ENCODE results near the gene GIGYF1. TPM values are rescaled to one million over a fixed set of nuclear protein-coding genes. Genes with fewer than 3 reads are reported as not detected.
A peak's percentile ranks its signal among the peaks of the same experiment; 100 is the strongest.

GIGYF1 gene, protein sequence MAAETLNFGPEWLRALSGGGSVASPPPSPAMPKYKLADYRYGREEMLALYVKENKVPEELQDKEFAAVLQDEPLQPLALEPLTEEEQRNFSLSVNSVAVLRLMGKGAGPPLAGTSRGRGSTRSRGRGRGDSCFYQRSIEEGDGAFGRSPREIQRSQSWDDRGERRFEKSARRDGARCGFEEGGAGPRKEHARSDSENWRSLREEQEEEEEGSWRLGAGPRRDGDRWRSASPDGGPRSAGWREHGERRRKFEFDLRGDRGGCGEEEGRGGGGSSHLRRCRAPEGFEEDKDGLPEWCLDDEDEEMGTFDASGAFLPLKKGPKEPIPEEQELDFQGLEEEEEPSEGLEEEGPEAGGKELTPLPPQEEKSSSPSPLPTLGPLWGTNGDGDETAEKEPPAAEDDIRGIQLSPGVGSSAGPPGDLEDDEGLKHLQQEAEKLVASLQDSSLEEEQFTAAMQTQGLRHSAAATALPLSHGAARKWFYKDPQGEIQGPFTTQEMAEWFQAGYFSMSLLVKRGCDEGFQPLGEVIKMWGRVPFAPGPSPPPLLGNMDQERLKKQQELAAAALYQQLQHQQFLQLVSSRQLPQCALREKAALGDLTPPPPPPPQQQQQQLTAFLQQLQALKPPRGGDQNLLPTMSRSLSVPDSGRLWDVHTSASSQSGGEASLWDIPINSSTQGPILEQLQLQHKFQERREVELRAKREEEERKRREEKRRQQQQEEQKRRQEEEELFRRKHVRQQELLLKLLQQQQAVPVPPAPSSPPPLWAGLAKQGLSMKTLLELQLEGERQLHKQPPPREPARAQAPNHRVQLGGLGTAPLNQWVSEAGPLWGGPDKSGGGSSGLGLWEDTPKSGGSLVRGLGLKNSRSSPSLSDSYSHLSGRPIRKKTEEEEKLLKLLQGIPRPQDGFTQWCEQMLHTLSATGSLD (N-terminal part only)
- total RNA-seq, result 10 to 100 TPM; 19.2 to 33.9 (median 26.9) TPM
- polyA plus RNA-seq, result 10 to 100 TPM; 48.8 to 76.2 TPM

DNA sequence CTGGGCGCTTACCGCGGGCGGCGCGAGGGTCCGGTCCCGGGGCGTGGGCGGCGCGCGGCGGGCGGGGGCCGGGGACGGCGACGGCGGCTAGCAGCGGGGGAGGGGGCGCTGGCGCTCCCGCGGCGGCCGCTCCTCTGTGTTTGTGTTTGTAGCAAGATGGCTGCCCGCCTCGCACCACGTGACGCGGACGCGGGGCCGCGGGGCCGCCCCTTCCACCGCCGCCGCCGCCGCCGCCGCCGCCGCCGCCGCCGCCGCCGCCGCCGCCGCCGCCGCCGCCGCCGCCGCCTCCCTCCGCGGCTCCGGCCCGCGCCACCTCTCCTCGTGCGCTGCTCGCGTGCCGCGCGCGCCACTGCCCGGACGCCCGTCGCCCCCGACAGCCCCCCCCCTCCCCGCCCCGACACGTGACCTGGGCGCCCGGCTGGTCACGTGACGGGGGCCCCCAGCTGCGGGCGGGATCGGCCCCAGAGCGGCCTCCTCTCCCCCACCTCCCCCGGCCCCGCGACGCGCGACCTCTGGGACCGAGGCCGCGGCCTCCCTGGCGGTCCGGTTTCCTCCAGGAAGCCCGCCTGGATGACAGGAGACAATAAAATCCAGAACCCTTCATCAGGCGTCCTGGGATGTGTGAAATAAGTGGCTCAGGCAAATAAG lies at the start of gene GIGYF1:
Gene GIGYF1 (minus strand): TSS at position 153 of the 648 bp plus-strand sequence. CDS start 6,012 bp downstream, outside the sequence.
- ATAC-seq, result peak; percentile 35 to 65 (median 60)
- peaks cover 10 to 17% (median 14%) of the 10 kb centered on the region in 3 donors for H3K4me1 ChIP-seq
- no peak for TF ChIP-seq CTCF (IDR thresholded peaks at IDR 0.05)

GRCh38 chr7:100739934-100740333 lies 45.9 kb upstream of the GIGYF1 start:
- Histone ChIP-seq H3K4me3 (no peak overlapping the region), H3K4me1 (no peaks in the 10 kb centered on the region), H3K27ac (no peak overlapping the region), H3K9me3 (no peaks in the 10 kb centered on the region), H3K36me3 (no peaks in the 10 kb centered on the region), H3K27me3 (no peaks in the 10 kb centered on the region)
- ATAC-seq (no peak), FAIRE-seq (no peak), DNase-seq (no peak)
- no CpG with 5 or more reads among the region's 6 CpGs for WGBS, 2 donors
- TF ChIP-seq CTCF (IDR thresholded peaks at IDR 0.05), result no peak
- intact Hi-C loops (cut with DNase I), result no loop called here

More for the DNA sequence above, at the start of gene GIGYF1:
- Histone ChIP-seq H3K27me3 (no peaks in the 10 kb centered on the region), H3K4me3 (peak within 1 kb of the TSS; percentile 67 to 97 (median 94)), H3K27ac (peak within 1 kb of the TSS; percentile 51 to 71 (median 66)), H3K9me3 (no peaks in the 10 kb centered on the region), H3K36me3 (no peaks in the 10 kb centered on the region)
- FAIRE-seq, result no peak
- intact Hi-C loops (cut with DNase I), result loop anchor here in 1 of 3 donors (5.0 kb wide), 1 partner anchor 132 kb away; no protein-coding TSS in a partner anchor
- peak; percentile 68 to 88 (median 78) for DNase-seq
- WGBS, 2 donors, result 0 to 1% methylated on average over 13 to 83 of the region's 102 CpGs

- no peaks in the 10 kb centered on the region for H3K9me3 ChIP-seq
- intact Hi-C loops (cut with DNase I), result no loop called here
- no peak overlapping the region for H3K4me3 ChIP-seq
- H3K27ac ChIP-seq, result no peak overlapping the region
- no peak for TF ChIP-seq CTCF (IDR thresholded peaks at IDR 0.05)
- FAIRE-seq (no peak), DNase-seq (peak in 1 of 6 donors; percentile 48), ATAC-seq (no peak)
- WGBS, 2 donors, result no CpG with 5 or more reads among the region's 13 CpGs
- H3K4me1 ChIP-seq, result no peaks in the 10 kb centered on the region
- no peaks in the 10 kb centered on the region for H3K27me3 ChIP-seq
- H3K36me3 ChIP-seq, result no peaks in the 10 kb centered on the region
Measured at GRCh38 chr7:100736671-100737070, 42.6 kb upstream of the GIGYF1 start.

- no peak overlapping the region for H3K4me3 ChIP-seq
- H3K36me3 ChIP-seq, result no peaks in the 10 kb centered on the region
- H3K27me3 ChIP-seq, result no peaks in the 10 kb centered on the region
- TF ChIP-seq CTCF (IDR thresholded peaks at IDR 0.05), result no peak
- DNase-seq (no peak), FAIRE-seq (no peak), ATAC-seq (no peak)
- no peaks in the 10 kb centered on the region for H3K9me3 ChIP-seq
- no peaks in the 10 kb centered on the region for H3K4me1 ChIP-seq
- no peak overlapping the region for H3K27ac ChIP-seq
- intact Hi-C loops (cut with DNase I), result no loop called here
- no CpG with 5 or more reads among the region's 7 CpGs for WGBS, 2 donors
Measured at GRCh38 chr7:100735730-100736129, 41.7 kb upstream of the GIGYF1 start.

All from pancreas (tissue), 10 donors.